HG03378 (cell line): ENCODE results near the gene KLHL5.
"Not testable (repeated sequence)": the region's sequence is repeated elsewhere in the genome, so short reads cannot be mapped to it uniquely, and the experiment has no call there.

Experiments
- ATAC-seq: cut with Tn5 transposase; IDR thresholded peaks from one replicate; pipeline ENCODE4 v1.9.1; 2021; ENCODE audit warnings: mild to moderate bottlenecking, moderate library complexity; ENCODE audit not compliant: unreplicated experiment

The KLHL5 gene

GRCh38 chr4:39085891-39086290 is 23.9 kb downstream of the KLHL5 start:
- no peak for ATAC-seq

GRCh38 chr4:39096847-39097246 is 34.8 kb downstream of the KLHL5 start:
- no peak for ATAC-seq

- ATAC-seq = no peak
These were observed 35.3 kb downstream of the KLHL5 start for GRCh38 chr4:39097290-39097689.

- no peak for ATAC-seq
These were observed 40.3 kb downstream of the KLHL5 start for GRCh38 chr4:39102297-39102696.

- no peak for ATAC-seq
These were observed 41.3 kb downstream of the KLHL5 start for GRCh38 chr4:39103291-39103690.

GRCh38 chr4:39104255-39104654 is 42.2 kb downstream of the KLHL5 start:
- no peak for ATAC-seq

GRCh38 chr4:39106011-39106410 is 44.0 kb downstream of the KLHL5 start:
- no peak for ATAC-seq

- ATAC-seq = no peak
These were observed 52.4 kb downstream of the KLHL5 start for GRCh38 chr4:39114436-39114835.

GRCh38 chr4:39118034-39118658 is 56.1 kb downstream of the KLHL5 start:
- ATAC-seq = no peak

- no peak for ATAC-seq
These were observed 58.4 kb downstream of the KLHL5 start for GRCh38 chr4:39120418-39120817.

GRCh38 chr4:39124885-39125599 is 63.0 kb downstream of the KLHL5 start:
- ATAC-seq = peak; percentile 82

GRCh38 chr4:39125600-39125985 is 63.6 kb downstream of the KLHL5 start:
- no peak for ATAC-seq

- ATAC-seq = no peak
These were observed 64.4 kb downstream of the KLHL5 start for GRCh38 chr4:39126256-39127095.

GRCh38 chr4:39133623-39134022 is 71.6 kb downstream of the KLHL5 start:
- ATAC-seq = no peak

- ATAC-seq = no peak
These were observed 72.8 kb downstream of the KLHL5 start for GRCh38 chr4:39134683-39135306.

GRCh38 chr4:39138227-39138626 is 76.2 kb downstream of the KLHL5 start:
- ATAC-seq = not testable (repeated sequence)

GRCh38 chr4:39146211-39146610 is 84.2 kb downstream of the KLHL5 start:
- ATAC-seq = no peak

GRCh38 chr4:39154009-39154408 is 92.0 kb downstream of the KLHL5 start:
- ATAC-seq = no peak

- no peak for ATAC-seq
These were observed 95.5 kb downstream of the KLHL5 start for GRCh38 chr4:39157520-39157919.

GRCh38 chr4:39166177-39166576 is 104.1 kb downstream of the KLHL5 start:
- ATAC-seq = no peak

- ATAC-seq = no peak
These were observed 104.6 kb downstream of the KLHL5 start for GRCh38 chr4:39166669-39167068.
